Trophoblast cell (in vitro differentiated cells and primary cell): ENCODE measurements around the gene LPP.

Experiments used
- DNase-seq, 2 donors: peaks; one replicate each; pipeline ENCODE4 v3.0.0-alpha.2; 2016
- H2AFZ ChIP-seq: 2 replicates; pipeline ENCODE4 v1.6.1; 2013; ENCODE audit warnings: low read length, moderate library complexity, mild to moderate bottlenecking; ENCODE audit not compliant: insufficient read depth, poor library complexity
- H2AK5ac ChIP-seq: 2 replicates; pipeline ENCODE4 v1.6.1; 2013; ENCODE audit warnings: mild to moderate bottlenecking, low read length
- H2BK120ac ChIP-seq: 2 replicates; pipeline ENCODE4 v1.6.1; 2013; ENCODE audit warnings: low read length, mild to moderate bottlenecking, moderate library complexity; ENCODE audit not compliant: insufficient read depth, poor library complexity
- H2BK12ac ChIP-seq: 2 replicates; pipeline ENCODE4 v1.6.1; 2013; ENCODE audit warnings: mild to moderate bottlenecking, low read length, moderate library complexity
- H2BK5ac ChIP-seq: 2 replicates; pipeline ENCODE4 v1.6.1; 2013; ENCODE audit warnings: low read length, low read depth, moderate library complexity, mild to moderate bottlenecking; ENCODE audit not compliant: poor library complexity
- H3K14ac ChIP-seq: 2 replicates; pipeline ENCODE4 v1.6.1; 2013; ENCODE audit warnings: mild to moderate bottlenecking, low read length
- H3K18ac ChIP-seq: 2 replicates; pipeline ENCODE4 v1.6.1; 2013; ENCODE audit warnings: mild to moderate bottlenecking, low read length
- H3K23ac ChIP-seq: 2 replicates; pipeline ENCODE4 v1.6.1; 2013; ENCODE audit warnings: low read length
- H3K27ac ChIP-seq: 2 replicates; pipeline ENCODE4 v1.5.1; 2013; ENCODE audit warnings: low read depth, mild to moderate bottlenecking, inconsistent platforms, low read length, moderate library complexity
- H3K27me3 ChIP-seq: 2 replicates; pipeline ENCODE4 v1.6.1; 2013; ENCODE audit warnings: inconsistent platforms, mild to moderate bottlenecking, low read length, moderate library complexity; ENCODE audit not compliant: insufficient read depth
- H3K36me3 ChIP-seq, 2 experiments: 1 replicate in 1 of 2; 2 replicates in 1 of 2; pipeline ENCODE4 v1.6.1; 2013; ENCODE audit warnings: low read length in 2 of 2, mild to moderate bottlenecking in 2 of 2, moderate library complexity in 1 of 2; ENCODE audit not compliant: insufficient read depth in 2 of 2, control insufficient read depth in 1 of 2
- H3K4ac ChIP-seq: 2 replicates; pipeline ENCODE4 v1.6.1; 2013; ENCODE audit warnings: low read depth, mild to moderate bottlenecking, low read length, moderate library complexity
- H3K4me1 ChIP-seq, 2 experiments: 1 replicate in 1 of 2; 2 replicates in 1 of 2; pipeline ENCODE4 v1.6.1; 2013; ENCODE audit warnings: low read length in 2 of 2, mild to moderate bottlenecking in 2 of 2, moderate library complexity in 1 of 2; ENCODE audit not compliant: insufficient read depth in 2 of 2, control insufficient read depth in 1 of 2
- H3K4me2 ChIP-seq: 2 replicates; pipeline ENCODE4 v1.6.1; 2013; ENCODE audit warnings: inconsistent platforms, mild to moderate bottlenecking, low read length, moderate library complexity
- H3K4me3 ChIP-seq: 2 replicates; pipeline ENCODE4 v1.5.1; 2013; ENCODE audit warnings: mild to moderate bottlenecking, low read depth, low read length, inconsistent platforms
- H3K79me1 ChIP-seq: one replicate; pipeline ENCODE4 v1.6.1; 2013; ENCODE audit warnings: low read length
- H3K79me2 ChIP-seq: 2 replicates; pipeline ENCODE4 v1.6.1; 2013; ENCODE audit warnings: low read length, mild to moderate bottlenecking; ENCODE audit not compliant: control insufficient read depth, insufficient read depth, poor library complexity
- H3K9ac ChIP-seq: 2 replicates; pipeline ENCODE4 v1.6.1; 2013; ENCODE audit warnings: mild to moderate bottlenecking, low read length
- H3K9me3 ChIP-seq: 2 replicates; pipeline ENCODE4 v1.6.1; 2013; ENCODE audit warnings: low read depth, mild to moderate bottlenecking, control low read depth, inconsistent platforms, low read length; ENCODE audit not compliant: insufficient read depth
- H4K12ac ChIP-seq: 2 replicates; pipeline ENCODE4 v1.6.1; 2013; ENCODE audit warnings: low read depth, mild to moderate bottlenecking, low read length, moderate library complexity
- H4K8ac ChIP-seq: 2 replicates; pipeline ENCODE4 v1.6.1; 2013; ENCODE audit warnings: low read depth, mild to moderate bottlenecking, low read length, moderate library complexity
- H4K91ac ChIP-seq: one replicate; pipeline ENCODE4 v1.6.1; 2013; ENCODE audit warnings: low read depth, mild to moderate bottlenecking, low read length, moderate library complexity
- WGBS: extraction: QIAGEN DNeasy Blood & Tissue Kit; methylation state at CpG from one replicate; pipeline ENCODE4 v1.1.7; 2013; ENCODE audit warnings: missing lambda C conversion rate; ENCODE audit not compliant: insufficient read length, insufficient coverage; ENCODE audit errors: extremely low coverage; 5-methylcytosine and 5-hydroxymethylcytosine counted together

The LPP gene

GRCh38 chr3:188761439-188761838 lies 607.5 kb downstream of the LPP start:
- H3K14ac ChIP-seq = no peak overlapping the region
- no peak overlapping the region for H2AK5ac ChIP-seq
- H2AFZ ChIP-seq = no peak overlapping the region
- H2BK5ac ChIP-seq = no peak overlapping the region
- H3K79me1 ChIP-seq = no peaks in the 10 kb centered on the region
- H3K9ac ChIP-seq = no peak overlapping the region
- no peak overlapping the region for H4K91ac ChIP-seq
- no peak overlapping the region for H3K23ac ChIP-seq
- no peak for DNase-seq
- no CpG with 5 or more reads among the region's 6 CpGs for WGBS
- no peak overlapping the region for H3K27ac ChIP-seq
- no peaks in the 10 kb centered on the region for H3K79me2 ChIP-seq
- H3K27me3 ChIP-seq = no peaks in the 10 kb centered on the region
- no peak overlapping the region for H4K8ac ChIP-seq
- no peak overlapping the region for H3K4me2 ChIP-seq
- H3K4me1 ChIP-seq = no peaks in the 10 kb centered on the region
- no peak overlapping the region for H3K18ac ChIP-seq
- H2BK120ac ChIP-seq = no peak overlapping the region
- no peak overlapping the region for H4K12ac ChIP-seq
- H2BK12ac ChIP-seq = no peak overlapping the region
- H3K4me3 ChIP-seq = no peak overlapping the region
- H3K4ac ChIP-seq = no peak overlapping the region
- H3K36me3 ChIP-seq = peaks cover 2 to 3% of the 10 kb centered on the region in 2 experiments
- no peaks in the 10 kb centered on the region for H3K9me3 ChIP-seq

GRCh38 chr3:188761964-188762363 lies 608.0 kb downstream of the LPP start:
- H3K4ac ChIP-seq = no peak overlapping the region
- H2BK120ac ChIP-seq = no peak overlapping the region
- DNase-seq = no peak
- H3K79me2 ChIP-seq = no peaks in the 10 kb centered on the region
- no peak overlapping the region for H3K23ac ChIP-seq
- H4K91ac ChIP-seq = no peak overlapping the region
- no peak overlapping the region for H2AFZ ChIP-seq
- no peak overlapping the region for H3K18ac ChIP-seq
- H3K9me3 ChIP-seq = no peaks in the 10 kb centered on the region
- H3K79me1 ChIP-seq = no peaks in the 10 kb centered on the region
- no peak overlapping the region for H3K4me2 ChIP-seq
- no peaks in the 10 kb centered on the region for H3K27me3 ChIP-seq
- no peak overlapping the region for H4K8ac ChIP-seq
- no peak overlapping the region for H2AK5ac ChIP-seq
- H2BK5ac ChIP-seq = no peak overlapping the region
- WGBS = no CpG with 5 or more reads among the region's 3 CpGs
- H3K27ac ChIP-seq = no peak overlapping the region
- no peak overlapping the region for H4K12ac ChIP-seq
- no peaks in the 10 kb centered on the region for H3K4me1 ChIP-seq
- H3K36me3 ChIP-seq = peaks cover 2 to 3% of the 10 kb centered on the region in 2 experiments
- no peak overlapping the region for H3K14ac ChIP-seq
- no peak overlapping the region for H2BK12ac ChIP-seq
- no peak overlapping the region for H3K9ac ChIP-seq
- no peak overlapping the region for H3K4me3 ChIP-seq

- H4K91ac ChIP-seq = no peak overlapping the region
- no peaks in the 10 kb centered on the region for H3K79me2 ChIP-seq
These were observed 610.7 kb downstream of the LPP start for GRCh38 chr3:188764609-188765008.

GRCh38 chr3:188769831-188770230 lies 615.9 kb downstream of the LPP start:
- no peak overlapping the region for H3K4ac ChIP-seq
- H2AFZ ChIP-seq = no peak overlapping the region
- no peak overlapping the region for H3K18ac ChIP-seq
- no peak overlapping the region for H2AK5ac ChIP-seq
- no peak overlapping the region for H3K27ac ChIP-seq
- no peak overlapping the region for H3K23ac ChIP-seq
- H3K14ac ChIP-seq = no peak overlapping the region
- H3K4me1 ChIP-seq = no peaks in the 10 kb centered on the region
- no peaks in the 10 kb centered on the region for H3K36me3 ChIP-seq
- no peaks in the 10 kb centered on the region for H3K79me1 ChIP-seq
- DNase-seq = no peak
- H3K4me3 ChIP-seq = no peak overlapping the region
- no peaks in the 10 kb centered on the region for H3K27me3 ChIP-seq
- H4K8ac ChIP-seq = no peak overlapping the region
- WGBS = no CpG with 5 or more reads among the region's 3 CpGs
- no peak overlapping the region for H2BK120ac ChIP-seq
- H2BK12ac ChIP-seq = no peak overlapping the region
- H4K91ac ChIP-seq = no peak overlapping the region
- no peak overlapping the region for H4K12ac ChIP-seq
- H3K79me2 ChIP-seq = no peaks in the 10 kb centered on the region
- no peak overlapping the region for H3K4me2 ChIP-seq
- no peak overlapping the region for H3K9ac ChIP-seq
- H2BK5ac ChIP-seq = no peak overlapping the region
- H3K9me3 ChIP-seq = no peaks in the 10 kb centered on the region

More at GRCh38 chr3:188764609-188765008, 610.7 kb downstream of the LPP start:
- Histone ChIP-seq H3K4me3 (no peak overlapping the region), H2BK5ac (no peak overlapping the region), H3K27ac (no peak overlapping the region), H2BK120ac (no peak overlapping the region), H3K9ac (no peak overlapping the region), H3K27me3 (no peaks in the 10 kb centered on the region), H4K8ac (no peak overlapping the region), H3K18ac (no peak overlapping the region), H3K4me2 (no peak overlapping the region), H3K36me3 (peaks cover 2 to 3% of the 10 kb centered on the region in 2 experiments), H3K23ac (peak overlapping the region; percentile 66), H3K4ac (no peak overlapping the region), H2AFZ (no peak overlapping the region), H3K9me3 (no peaks in the 10 kb centered on the region), H3K4me1 (no peaks in the 10 kb centered on the region), H4K12ac (no peak overlapping the region), H2BK12ac (no peak overlapping the region), H3K79me1 (no peaks in the 10 kb centered on the region), H3K14ac (no peak overlapping the region), H2AK5ac (no peak overlapping the region)
- no CpG with 5 or more reads among the region's 1 CpG for whole genome bisulfite sequencing
- DNase-seq = no peak
